GM12878 (cell line): ENCODE measurements around the gene DCTN5. TPM values are rescaled to one million over a fixed set of nuclear protein-coding genes. Genes with fewer than 3 reads are reported as not detected.

Source experiments
- ATAC-seq: fragments of 200-7000 bp; cut with Tn5 transposase; 3 replicates; pipeline ENCODE4 v1.9.1; 2020; ENCODE audit warnings: mild to moderate bottlenecking, moderate library complexity
- BruUV-seq: library from RNA; stranded (reverse); fragments of 400-500 nt; replicated peaks from 2 replicates; lab custom pipeline; 2021; lab: Mats Ljungman, UMichigan
- CTCF ChIA-PET: fragments of 300-600 bp; sonication (Branson Sonifier 250); formaldehyde crosslinking; extraction: SDS; loops from one replicate; lab custom pipeline; 2021; ENCODE audit warnings: inconsistent platforms; lab: Yijun Ruan, JAX
- POLR2A ChIA-PET: fragments of 350-600 bp; formaldehyde crosslinking; extraction: SDS; loops from one replicate; lab custom pipeline; 2021; ENCODE audit warnings: inconsistent platforms; lab: Charles Lee
- RAD21 ChIA-PET: fragments of 300-600 bp; sonication (Branson Sonifier 250); formaldehyde crosslinking; loops from one replicate; lab custom pipeline; 2023; ENCODE audit warnings: antibody characterized with exemption; ENCODE audit not compliant: unreplicated experiment; lab: Charles Lee
- SMC1A ChIA-PET: fragments of 300-600 bp; sonication (Branson Sonifier 250); formaldehyde crosslinking; loops from one replicate; lab custom pipeline; 2023; ENCODE audit not compliant: unreplicated experiment, uncharacterized antibody; lab: Charles Lee
- DNase-seq: peaks from one replicate; pipeline ENCODE4 v3.0.0-alpha.2; 2011; ENCODE audit warnings: low read depth, low spot score
- FAIRE-seq: peaks from 3 replicates; lab custom pipeline; 2011; peaks lifted over from hg19 to GRCh38; lab: Jason Lieb, UNC
- H2AFZ ChIP-seq: 2 replicates; pipeline ENCODE4 v1.6.0; 2011; ENCODE audit warnings: low read depth, low read length, control low read depth; ENCODE audit not compliant: control insufficient read depth
- H3K27ac ChIP-seq: 2 replicates; pipeline ENCODE4 v1.5.1; 2011; ENCODE audit warnings: control low read depth; ENCODE audit not compliant: control insufficient read depth, insufficient read depth
- H3K27me3 ChIP-seq, 2 experiments: replicated peaks in 1 of 2; 2 replicates each; pipeline versions ENCODE4 v1.6.0 to v1.6.1; 2011; ENCODE audit warnings: low read length in 1 of 2; ENCODE audit not compliant: control insufficient read depth in 2 of 2, insufficient read depth in 2 of 2
- H3K36me3 ChIP-seq, 2 experiments: 2 replicates each; pipeline ENCODE4 v1.5.1; 2011; ENCODE audit warnings: low read length in 1 of 2; ENCODE audit not compliant: control insufficient read depth in 2 of 2, insufficient read depth in 2 of 2
- H3K4me1 ChIP-seq: 2 replicates; pipeline ENCODE4 v1.6.1; 2011; ENCODE audit warnings: mild to moderate bottlenecking, low read length, moderate library complexity, mixed read lengths; ENCODE audit not compliant: control insufficient read depth, insufficient read depth
- H3K4me2 ChIP-seq: 2 replicates; pipeline ENCODE4 v1.6.0; 2011; ENCODE audit warnings: control low read depth; ENCODE audit not compliant: control insufficient read depth, insufficient read depth
- H3K4me3 ChIP-seq: fragments of 200-600 bp; sonication (generic); 2 replicates; pipeline ENCODE4 v1.5.1; 2016
- H3K79me2 ChIP-seq: 2 replicates; pipeline ENCODE4 v1.6.0; 2011; ENCODE audit warnings: low read length; ENCODE audit not compliant: control insufficient read depth, insufficient read depth
- H3K9ac ChIP-seq: 2 replicates; pipeline ENCODE4 v1.8.0; 2011; ENCODE audit warnings: low read length, control low read depth, mixed read lengths; ENCODE audit not compliant: control insufficient read depth, insufficient read depth
- H3K9me3 ChIP-seq: replicated peaks from 3 replicates; pipeline ENCODE4 v1.5.1; 2011; ENCODE audit warnings: mild to moderate bottlenecking, low read length; ENCODE audit not compliant: control insufficient read depth, insufficient read depth
- H4K20me1 ChIP-seq: 2 replicates; pipeline ENCODE4 v1.6.0; 2011; ENCODE audit not compliant: control insufficient read depth, insufficient read depth
- CHD4 ChIP-seq: fragments of 200-600 bp; sonication (generic); IDR thresholded peaks from 2 replicates; pipeline ENCODE4 v1.6.1; 2016; ENCODE audit warnings: mild to moderate bottlenecking
- CREB1 ChIP-seq: IDR thresholded peaks from 2 replicates; pipeline ENCODE4 v1.6.1; 2012; ENCODE audit warnings: low read depth, mild to moderate bottlenecking, inconsistent platforms
- HCFC1 ChIP-seq: fragments of 150-350 bp; IDR thresholded peaks from 2 replicates; pipeline ENCODE4 v1.6.1; 2014; ENCODE audit warnings: low read length
- MTA3 ChIP-seq: IDR thresholded peaks from 2 replicates; pipeline ENCODE4 v1.6.1; 2012; ENCODE audit warnings: low read length, inconsistent platforms, borderline replicate concordance
- MXI1 ChIP-seq: fragments of 150-350 bp; IDR thresholded peaks from 2 replicates; pipeline ENCODE4 v1.6.1; 2011; ENCODE audit warnings: low read depth, mild to moderate bottlenecking, inconsistent platforms, low read length, improper control_type of control experiment
- PBX3 ChIP-seq: IDR thresholded peaks from 2 replicates; pipeline ENCODE4 v1.6.1; 2011; ENCODE audit warnings: mild to moderate bottlenecking, low read depth, low read length, moderate library complexity; ENCODE audit not compliant: insufficient replicate concordance
- POLR2A ChIP-seq: IDR thresholded peaks from 2 replicates; pipeline ENCODE4 v1.6.1; 2011; ENCODE audit warnings: low read depth, mild to moderate bottlenecking, low read length
- STAT1 ChIP-seq: fragments of 450-650 bp; conservative IDR thresholded peaks from 2 replicates; pipeline ENCODE4 v1.6.1; 2014; ENCODE audit warnings: antibody characterized with exemption, mild to moderate bottlenecking
- SUZ12 ChIP-seq: fragments of 200-600 bp; sonication (generic); IDR thresholded peaks from one replicate; pipeline ENCODE4 v1.6.1; 2018; ENCODE audit warnings: antibody characterized with exemption, mild to moderate bottlenecking; ENCODE audit not compliant: unreplicated experiment
- ZBTB40 ChIP-seq: fragments of 450-650 bp; IDR thresholded peaks from 2 replicates; pipeline ENCODE4 v1.6.1; 2016; ENCODE audit warnings: mild to moderate bottlenecking, moderate library complexity, borderline replicate concordance
- whole genome bisulfite sequencing: methylation state at CpG from one replicate; pipeline ENCODE4 v1.1.6; 2016; ENCODE audit warnings: low lambda C conversion rate; ENCODE audit not compliant: insufficient replicate concordance, insufficient coverage; ENCODE audit errors: missing lambda C conversion rate; 5-methylcytosine and 5-hydroxymethylcytosine counted together
- in situ Hi-C: fragments of 300-500 bp; cut with MboI; formaldehyde crosslinking; loops from 9 replicates; pipeline ENCODE4 v1.14.3; 2018; ENCODE audit warnings: mixed read lengths
- intact Hi-C: fragments of 100-400 bp; cut with micrococcal nuclease; formaldehyde crosslinking; loops from one replicate; pipeline ENCODE4 v1.14.2; 2022; ENCODE audit not compliant: unreplicated experiment
- polyA plus RNA-seq, 11 experiments: library from polyadenylated mRNA; depleted of rRNA in 4 of 11; unstranded in 6 of 11; stranded (reverse) in 5 of 11; fragments of >200 nt; fragmentation: Nextera tagmentation in 4 of 11; fragmentation: Illumina TruSeq in 1 of 11; extraction: Ambion mirVana in 4 of 11; extraction: Trizol in 1 of 11; gene quantifications; 1 replicate in 1 of 11; 2 replicates in 10 of 11; pipeline versions ENCODE4 v1.2.1 to v1.2.3, GENCODE V29; 2011 to 2016; ENCODE audit warnings: inconsistent platforms in 2 of 11, missing spikeins in 2 of 11, low read depth in 1 of 11
- total RNA-seq, 4 experiments: library from RNA; depleted of rRNA in 3 of 4; stranded (reverse); fragments of >200 nt in 3 of 4; fragmentation: Illumina TruSeq in 1 of 4; extraction: Trizol in 1 of 4; gene quantifications; 2 replicates each; pipeline versions ENCODE4 v1.2.1 to v1.2.3, GENCODE V29; 2013 to 2021

Gene DCTN5
- total and polyA plus RNA-seq, 10 of the 15 experiments (the other 5 are each of a cell fraction or from before 2014, with no cell fraction given): 49.1 to 153 (median 81.4) TPM

GRCh38 chr16:23634461-23635036 lies 6.7 kb upstream of the DCTN5 start:
- Histone ChIP-seq H3K27me3 (no peaks in the 10 kb centered on the region), H3K4me2 (no peak overlapping the region), H4K20me1 (no peaks in the 10 kb centered on the region)
- POLR2A ChIA-PET: no interaction called here
- DNase-seq: no peak
- TF ChIP-seq HCFC1: no peak
- no peak for TF ChIP-seq SUZ12
- TF ChIP-seq CHD4: no peak
- TF ChIP-seq MTA3: no peak
- TF ChIP-seq PBX3: no peak
- TF ChIP-seq CREB1: no peak
- TF ChIP-seq ZBTB40: no peak
- TF ChIP-seq MXI1: no peak
- TF ChIP-seq STAT1: no peak
- no peak for TF ChIP-seq POLR2A
- TF ChIP-seq, all 136 proteins: peak for 0
- CTCF ChIA-PET: interaction anchor here (0.8 kb wide), 1 partner anchor 14 kb away, joined by 3 read pairs; no protein-coding TSS in a partner anchor
- SMC1A ChIA-PET: no interaction called here
- no TSS peak for BruUV-seq
- no peak overlapping the region for H3K9ac ChIP-seq
- H3K27ac ChIP-seq: no peak overlapping the region
- peaks cover 4% of the 10 kb centered on the region for H3K79me2 ChIP-seq
- in situ Hi-C loops (loop anchor here (5.0 kb wide), 1 partner anchor 32 kb away; no protein-coding TSS in a partner anchor), intact Hi-C loops (no loop called here)
- WGBS: 97% methylated on average over 4 of the region's 4 CpGs
- peaks cover 2 to 7% of the 10 kb centered on the region in 2 experiments; a peak in 2 of 4 replicates for H3K36me3 ChIP-seq
- no peak for FAIRE-seq
- no peak for ATAC-seq
- RAD21 ChIA-PET: no interaction called here
- no peak overlapping the region for H2AFZ ChIP-seq
- no peaks in the 10 kb centered on the region for H3K9me3 ChIP-seq
- no peaks in the 10 kb centered on the region; the same call in 1 of the 2 replicates for H3K4me1 ChIP-seq
- no peak overlapping the region for H3K4me3 ChIP-seq
